Right kidney (tissue), 1 donor: ENCODE data around the gene LRRC46.
A peak's percentile ranks its signal among the peaks of the same experiment; 100 is the strongest.

Source experiments
- DNase-seq: peaks from one replicate; pipeline ENCODE4 v3.0.0-alpha.2; 2016

Gene LRRC46

DNA sequence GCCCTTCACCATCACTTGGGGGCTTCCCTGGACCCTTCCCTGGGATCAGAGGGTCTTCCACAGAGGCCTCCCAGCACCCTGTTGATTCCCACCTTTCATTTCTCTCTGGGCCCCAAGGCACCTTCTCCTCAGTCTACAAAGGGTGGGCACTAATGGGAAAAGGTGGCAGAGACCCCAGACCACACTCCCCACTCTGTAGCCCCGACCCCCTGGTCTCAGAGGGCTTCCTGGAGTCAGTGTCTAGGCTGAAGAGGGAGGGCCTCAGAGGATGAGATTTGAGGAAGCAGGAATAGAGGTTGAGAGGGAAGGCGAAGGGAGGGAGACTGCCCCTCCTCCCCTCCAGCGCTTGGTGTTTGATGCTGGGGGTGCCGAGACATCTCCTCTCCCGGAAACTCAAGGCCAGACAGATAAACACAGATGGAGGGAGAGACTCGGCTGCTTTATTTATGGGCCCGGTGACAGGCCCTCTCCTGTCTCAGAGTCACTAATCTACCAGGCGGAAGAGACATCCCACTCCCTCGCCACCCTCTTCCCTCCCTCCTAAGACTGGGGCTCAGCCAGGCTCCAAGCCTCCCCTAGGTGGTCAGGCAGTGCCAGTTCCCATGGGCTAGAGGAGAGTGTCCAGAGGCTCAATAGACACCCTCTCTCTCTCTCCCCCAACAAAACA, 46.0 kb downstream of the LRRC46 start:
- DNase-seq: no peak

DNA sequence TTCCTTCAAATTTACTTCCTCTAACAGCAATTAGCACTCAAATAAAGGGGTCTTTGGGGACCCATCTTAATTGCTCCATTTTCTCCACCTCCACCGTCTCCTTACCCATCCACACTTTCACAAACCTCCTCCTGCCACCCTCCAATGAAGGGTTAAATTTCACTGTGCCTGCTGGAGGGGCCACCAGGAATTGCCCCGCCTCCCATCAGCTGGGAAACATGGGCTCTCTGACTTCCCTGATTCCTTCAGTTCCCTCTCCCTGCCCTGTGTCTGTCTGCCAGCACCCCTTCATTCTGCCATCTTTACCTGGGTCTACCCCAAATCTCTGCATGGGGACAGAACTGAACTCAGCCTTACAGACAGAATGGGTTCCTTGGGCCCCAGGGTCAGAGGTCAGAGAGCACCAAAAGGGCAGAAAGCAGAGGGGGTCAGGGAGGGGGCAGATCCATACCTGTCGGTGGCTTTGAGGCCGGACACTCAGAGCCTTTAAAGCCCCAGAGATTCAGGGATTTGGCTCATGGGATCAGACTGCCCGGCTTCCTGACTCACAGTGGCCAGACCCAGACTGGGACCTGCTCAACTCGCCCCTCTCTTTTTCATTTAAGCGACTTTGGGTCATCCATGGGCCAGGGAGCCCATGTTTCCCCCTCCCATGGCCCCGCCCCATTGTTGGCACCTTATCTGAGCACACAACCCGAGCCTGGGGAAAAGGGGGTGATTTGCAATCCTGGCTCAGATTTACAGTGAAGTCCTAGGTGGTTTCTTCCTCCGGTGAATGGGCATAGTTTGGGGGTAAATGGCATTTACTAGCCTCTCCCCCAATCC, 46.9 kb downstream of the LRRC46 start:
- DNase-seq: no peak

- DNase-seq: no peak
These were observed 47.6 kb downstream of the LRRC46 start for GRCh38 chr17:47879028-47879585.

DNA sequence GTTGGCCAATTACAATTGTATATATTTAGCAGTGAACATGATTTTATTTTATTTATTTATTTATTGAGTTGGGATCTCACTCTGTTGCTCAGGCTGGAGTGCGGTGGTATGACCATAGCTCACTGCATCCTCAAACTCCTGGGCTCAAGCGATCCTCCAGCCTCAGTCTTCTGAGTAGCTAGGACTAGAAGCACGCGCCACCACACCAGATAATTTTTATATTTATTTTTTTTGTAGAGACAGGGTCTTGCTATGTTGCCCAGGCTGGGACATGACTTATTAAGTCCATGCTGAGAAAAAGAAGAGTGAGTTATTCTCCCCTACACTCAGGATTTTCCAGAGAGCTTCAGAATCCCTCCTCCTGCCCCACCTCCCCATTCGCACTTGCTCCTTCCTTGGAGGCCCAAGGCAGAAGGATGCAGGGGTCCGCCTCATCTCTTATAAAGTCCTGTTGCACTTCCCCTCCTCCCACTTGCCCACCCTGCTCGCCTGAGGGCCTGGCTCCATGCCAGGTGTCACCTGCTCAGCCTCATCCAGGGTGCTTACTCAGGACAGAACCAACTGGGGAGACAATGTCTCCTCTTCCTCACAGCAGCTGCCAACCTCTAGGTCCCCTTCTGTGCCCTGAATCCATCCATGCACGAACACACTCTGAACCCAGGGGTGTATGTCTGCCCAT, 48.4 kb downstream of the LRRC46 start:
- DNase-seq: no peak

- no peak for DNase-seq
These were observed 50.8 kb downstream of the LRRC46 start for GRCh38 chr17:47882247-47882646.

- no peak for DNase-seq
These were observed 51.5 kb downstream of the LRRC46 start for GRCh38 chr17:47882695-47883588.

- DNase-seq: peak; percentile 54
These were observed 52.3 kb downstream of the LRRC46 start for GRCh38 chr17:47883589-47884426.

DNA sequence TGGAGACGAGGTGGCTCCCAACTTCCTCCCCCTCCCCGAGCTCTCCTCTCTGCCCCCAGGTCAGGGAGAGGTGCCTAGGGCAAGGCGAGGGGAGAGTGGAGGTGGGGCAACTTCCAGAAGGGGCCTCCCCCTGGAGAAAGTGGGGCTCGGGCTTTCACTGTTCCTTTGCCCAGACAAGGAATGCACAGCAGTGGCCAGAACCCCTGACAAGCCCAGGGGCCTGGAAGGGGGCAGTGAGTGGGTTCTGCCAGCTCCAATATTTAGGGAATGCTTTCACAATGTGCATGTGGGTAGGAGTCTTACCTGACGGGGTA, 52.9 kb downstream of the LRRC46 start:
- no peak for DNase-seq

DNA sequence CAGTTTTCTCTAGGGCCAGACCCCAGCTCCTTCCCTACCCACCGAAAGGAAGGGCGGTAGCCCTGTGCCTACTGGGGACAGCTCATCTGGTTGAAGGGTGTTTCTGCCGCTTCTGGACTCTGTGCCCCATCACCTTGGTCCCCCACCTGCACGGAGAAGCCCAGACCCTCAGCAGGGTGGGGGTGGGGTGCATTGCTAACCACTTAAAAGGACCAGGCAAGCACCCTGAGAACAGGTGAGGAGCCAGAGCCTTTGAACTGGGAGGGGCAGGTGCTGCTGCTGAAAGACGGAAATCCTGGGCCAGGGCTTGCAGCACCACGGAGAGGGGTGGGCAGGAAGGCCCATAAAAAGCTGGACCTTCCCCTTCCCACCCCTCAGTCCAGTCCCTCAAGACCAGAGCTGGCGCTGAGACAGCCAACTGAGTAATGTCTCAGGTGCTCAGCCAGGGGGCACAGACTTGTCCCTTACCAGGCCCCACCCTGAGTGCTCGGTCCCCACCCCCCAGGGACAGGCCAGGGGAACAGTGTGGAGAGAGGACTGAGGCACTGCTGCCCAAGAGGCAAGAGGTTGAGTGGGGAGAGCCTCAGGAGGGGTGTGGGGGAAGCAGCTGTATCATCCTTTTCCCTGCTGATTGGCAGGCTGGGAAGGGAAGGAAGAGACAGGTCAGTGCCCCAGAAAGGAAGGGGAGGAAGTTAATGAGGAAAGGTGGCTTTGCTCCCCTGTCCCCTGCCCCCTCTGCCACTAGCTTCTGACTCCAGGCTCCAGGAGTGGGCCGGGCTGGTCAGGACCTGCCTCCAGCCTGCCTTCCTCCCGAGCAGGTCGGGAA, 53.6 kb downstream of the LRRC46 start:
- DNase-seq: no peak
